Measurements from ENCODE around the gene GSTT2.
"Not testable (repeated sequence)": the region's sequence is repeated elsewhere in the genome, so short reads cannot be mapped to it uniquely, and the experiment has no call there.

DNA sequence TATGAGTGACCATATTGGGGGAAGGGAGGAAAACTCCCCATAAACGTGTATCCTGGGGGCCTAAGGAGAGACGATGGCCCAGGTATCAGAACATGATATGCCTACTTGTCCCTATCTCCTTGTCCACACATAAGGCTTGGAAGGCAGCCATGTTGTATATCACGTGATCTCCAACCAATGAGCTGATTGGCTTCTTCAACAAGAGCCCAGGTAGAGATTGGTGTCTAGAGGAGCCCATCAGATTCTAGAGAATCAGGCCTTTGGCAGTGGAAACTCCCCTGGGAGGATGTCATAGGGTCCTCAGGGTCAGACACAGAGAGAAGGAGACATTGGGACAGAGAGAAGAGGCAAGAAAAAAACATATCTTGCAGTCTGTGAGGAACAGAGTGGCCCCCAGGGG is 32.5 kb upstream of the GSTT2 start:
- not testable (repeated sequence) for TF ChIP-seq POLR2AphosphoS5, EP300, POLR2A (IDR thresholded peaks at IDR 0.05)
- TF ChIP-seq, protein P1, sequence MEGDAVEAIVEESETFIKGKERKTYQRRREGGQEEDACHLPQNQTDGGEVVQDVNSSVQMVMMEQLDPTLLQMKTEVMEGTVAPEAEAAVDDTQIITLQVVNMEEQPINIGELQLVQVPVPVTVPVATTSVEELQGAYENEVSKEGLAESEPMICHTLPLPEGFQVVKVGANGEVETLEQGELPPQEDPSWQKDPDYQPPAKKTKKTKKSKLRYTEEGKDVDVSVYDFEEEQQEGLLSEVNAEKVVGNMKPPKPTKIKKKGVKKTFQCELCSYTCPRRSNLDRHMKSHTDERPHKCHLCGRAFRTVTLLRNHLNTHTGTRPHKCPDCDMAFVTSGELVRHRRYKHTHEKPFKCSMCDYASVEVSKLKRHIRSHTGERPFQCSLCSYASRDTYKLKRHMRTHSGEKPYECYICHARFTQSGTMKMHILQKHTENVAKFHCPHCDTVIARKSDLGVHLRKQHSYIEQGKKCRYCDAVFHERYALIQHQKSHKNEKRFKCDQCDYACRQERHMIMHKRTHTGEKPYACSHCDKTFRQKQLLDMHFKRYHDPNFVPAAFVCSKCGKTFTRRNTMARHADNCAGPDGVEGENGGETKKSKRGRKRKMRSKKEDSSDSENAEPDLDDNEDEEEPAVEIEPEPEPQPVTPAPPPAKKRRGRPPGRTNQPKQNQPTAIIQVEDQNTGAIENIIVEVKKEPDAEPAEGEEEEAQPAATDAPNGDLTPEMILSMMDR (IDR thresholded peaks at IDR 0.05), result not testable (repeated sequence)

All from gastroesophageal sphincter (tissue), 3 donors.